ENCODE results near the gene LYRM2. TPM values are rescaled to one million over a fixed set of nuclear protein-coding genes. Genes with fewer than 3 reads are reported as not detected.

Gene LYRM2
- total and polyA plus RNA-seq, 2 of the 8 experiments (the other 6 are each of a cell fraction or from before 2014, with no cell fraction given): 7.3 to 25.7 TPM

- TF ChIP-seq CHD7 (IDR thresholded peaks at IDR 0.05; ENCODE audit: insufficient replicate concordance, low read length): no peak
- TF ChIP-seq RNF2 (IDR thresholded peaks at IDR 0.05; ENCODE audit: borderline replicate concordance, low read depth, low read length, missing control alignments, poor library complexity, severe bottlenecking): no peak
- TF ChIP-seq TEAD4 (IDR thresholded peaks at IDR 0.05; ENCODE audit: low read depth, low read length): no peak
- TF ChIP-seq HDAC6 (IDR thresholded peaks at IDR 0.05; ENCODE audit: low read depth, low read length): no peak
- no peak for TF ChIP-seq ZNF274 (IDR thresholded peaks at IDR 0.05; ENCODE audit: borderline replicate concordance, extremely low read depth, low read length)
These were observed 11.1 kb upstream of the LYRM2 start (continued) for GRCh38 chr6:89649682-89650081.
